ENCODE measurements around the gene CPEB3.
A peak's percentile ranks its signal among the peaks of the same experiment; 100 is the strongest.
"Not testable (repeated sequence)": the region's sequence is repeated elsewhere in the genome, so short reads cannot be mapped to it uniquely, and the experiment has no call there.

CPEB3 gene

GRCh38 chr10:92134049-92134448, 156.8 kb downstream of the CPEB3 start:
- not testable (repeated sequence) for DNase-seq

GRCh38 chr10:92131275-92131820, 159.5 kb downstream of the CPEB3 start:
- no peak for DNase-seq

- DNase-seq: no peak
These were observed 160.1 kb downstream of the CPEB3 start for GRCh38 chr10:92130622-92131274.

GRCh38 chr10:92126100-92126650, 164.7 kb downstream of the CPEB3 start:
- DNase-seq: no peak

GRCh38 chr10:92125144-92125543, 165.7 kb downstream of the CPEB3 start:
- no peak for DNase-seq

GRCh38 chr10:92124616-92125143, 166.2 kb downstream of the CPEB3 start:
- no peak for DNase-seq

GRCh38 chr10:92124020-92124419, 166.9 kb downstream of the CPEB3 start:
- DNase-seq: no peak

- DNase-seq: no peak
These were observed 167.9 kb downstream of the CPEB3 start for GRCh38 chr10:92122941-92123450.

- no peak for DNase-seq
These were observed 169.0 kb downstream of the CPEB3 start for GRCh38 chr10:92121686-92122492.

GRCh38 chr10:92119340-92119739, 171.5 kb downstream of the CPEB3 start:
- DNase-seq: peak in 1 of 2 donors; percentile 13

- DNase-seq: not testable (repeated sequence)
These were observed 176.0 kb downstream of the CPEB3 start for GRCh38 chr10:92114917-92115316.

GRCh38 chr10:92113911-92114600, 176.8 kb downstream of the CPEB3 start:
- no peak for DNase-seq

GRCh38 chr10:92112462-92112861, 178.4 kb downstream of the CPEB3 start:
- no peak for DNase-seq

- DNase-seq: no peak
These were observed 179.4 kb downstream of the CPEB3 start for GRCh38 chr10:92111336-92111939.

- no peak for DNase-seq
These were observed 180.7 kb downstream of the CPEB3 start for GRCh38 chr10:92110039-92110794.

GRCh38 chr10:92108747-92109146, 182.1 kb downstream of the CPEB3 start:
- DNase-seq: no peak

GRCh38 chr10:92108120-92108519, 182.8 kb downstream of the CPEB3 start:
- no peak for DNase-seq

GRCh38 chr10:92103376-92104090, 187.3 kb downstream of the CPEB3 start:
- DNase-seq: no peak

- no peak for DNase-seq
These were observed 188.2 kb downstream of the CPEB3 start for GRCh38 chr10:92102601-92103213.

- DNase-seq: no peak
These were observed 195.9 kb downstream of the CPEB3 start for GRCh38 chr10:92094960-92095359.
